Measurements from ENCODE around the gene ATP9A. TPM values are rescaled to one million over a fixed set of nuclear protein-coding genes. Genes with fewer than 3 reads are reported as not detected.

Gene ATP9A
- total and polyA plus RNA-seq, 2 of the 4 experiments (the other 2 are of a cell fraction), result 10.6 to 22.4 TPM

DNA sequence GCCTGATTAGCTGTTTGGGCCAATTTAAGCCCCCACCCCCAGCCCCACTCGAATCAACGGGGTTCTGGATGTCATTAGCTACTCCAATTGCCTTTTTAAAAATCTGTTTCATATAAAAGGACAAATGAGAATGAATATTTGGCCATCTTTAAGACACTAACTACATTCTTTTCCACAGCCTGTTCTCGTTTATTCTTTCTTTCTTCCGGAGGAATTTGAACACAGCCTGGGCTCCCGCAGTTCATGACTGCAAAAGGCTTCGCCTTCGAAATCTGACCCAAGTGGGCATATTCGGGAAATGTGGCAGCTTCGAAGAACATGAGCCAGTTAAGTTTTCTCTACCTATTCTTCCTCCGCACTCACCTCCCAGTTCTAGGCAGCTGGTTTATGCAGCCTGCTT, 176.3 kb downstream of the ATP9A start:
- dilution Hi-C loops (cut with HindIII; ENCODE audit: low sequenced_read_pairs, unreplicated experiment), result loop anchor here (25.0 kb wide), 1 partner anchor 180 kb away; no protein-coding TSS in a partner anchor
- in situ Hi-C loops (cut with MboI; ENCODE audit: low sequenced_read_pairs), result loop anchor here (5.0 to 10.0 kb wide), 2 partner anchors 220 to 607 kb away; no protein-coding TSS in a partner anchor
- no peak overlapping the region for H4K8ac ChIP-seq (ENCODE audit: low read depth in 2 of 2, low read length in 2 of 2)
- ChIA-PET POLR2A (ENCODE audit: unreplicated experiment) (no interaction called here), CTCF (interaction anchor here (0.8 kb wide), 1 partner anchor 604 kb away, joined by 3 read pairs; no protein-coding TSS in a partner anchor)
- no peaks in the 10 kb centered on the region for H3K27me3 ChIP-seq (ENCODE audit: control insufficient read depth, insufficient read depth, low read length)
- intact Hi-C loops (cut with micrococcal nuclease), result no loop called here
- H2BK20ac ChIP-seq (ENCODE audit: low read depth, low read length), result no peak overlapping the region
- no peak overlapping the region for H3K23ac ChIP-seq (ENCODE audit: low read depth, low read length)
- no peak overlapping the region for H3K4me3 ChIP-seq (ENCODE audit: insufficient read depth, low read depth, low read length)
- ATAC-seq (ENCODE audit: low read depth) (no peak), DNase-seq (no peak)
- H2BK5ac ChIP-seq (ENCODE audit: low read depth, low read length, poor library complexity, severe bottlenecking), result no peak overlapping the region
- no peak overlapping the region for H2AK5ac ChIP-seq (ENCODE audit: low read depth, low read length)
- H3K4ac ChIP-seq (ENCODE audit: low read depth, low read length), result no peak overlapping the region
- no peak overlapping the region for H3K56ac ChIP-seq (ENCODE audit: extremely low read depth, insufficient read depth, low read length)
- no peak overlapping the region for H3K18ac ChIP-seq (ENCODE audit: low read depth, low read length)
- H2BK15ac ChIP-seq (ENCODE audit: low read depth, low read length), result no peak overlapping the region
- H4K20me1 ChIP-seq (ENCODE audit: insufficient read depth, low read length), result no peaks in the 10 kb centered on the region
- WGBS, 2 experiments (ENCODE audit: extremely low coverage in 2 of 2, insufficient read length in 1 of 2), result 100% methylated on average over 6 of the region's 10 CpGs; no CpG with 5 or more reads in 1 of the 2 experiments
- H3K79me1 ChIP-seq (ENCODE audit: low read depth in 1 of 2, low read length in 2 of 2), result no peaks in the 10 kb centered on the region
- H2AK9ac ChIP-seq (replicated peaks; ENCODE audit: low read depth, low read length, poor library complexity), result no peak overlapping the region
- no peak overlapping the region for H3K27ac ChIP-seq (ENCODE audit: insufficient read depth, low read length)
- H2BK120ac ChIP-seq (ENCODE audit: low read depth, low read length), result no peak overlapping the region
- H3K14ac ChIP-seq (replicated peaks; ENCODE audit: low read depth, low read length), result no peak overlapping the region
- H3K9me1 ChIP-seq (ENCODE audit: insufficient read depth, low read length), result no peaks in the 10 kb centered on the region
- no peak overlapping the region for H4K5ac ChIP-seq (ENCODE audit: low read depth, low read length)
- no peak overlapping the region for H3K9ac ChIP-seq (ENCODE audit: low read depth, low read length)
- no peak overlapping the region for H3K4me2 ChIP-seq (ENCODE audit: low read depth, low read length)
- TF ChIP-seq SMC3 (IDR thresholded peaks at IDR 0.05; ENCODE audit: low read depth, low read length), result no peak
- BruUV-seq (replicated peaks), result no TSS peak
- H3K4me1 ChIP-seq (ENCODE audit: control insufficient read depth, insufficient read depth, low read length), result no peaks in the 10 kb centered on the region
- H3K9me3 ChIP-seq (ENCODE audit: control insufficient read depth, insufficient read depth, low read length), result no peaks in the 10 kb centered on the region
- H2AFZ ChIP-seq (replicated peaks; ENCODE audit: low read length, poor library complexity), result no peak overlapping the region
- no peak overlapping the region for H4K91ac ChIP-seq (ENCODE audit: insufficient read depth, low read depth, low read length)
- H3K36me3 ChIP-seq (ENCODE audit: control insufficient read depth, insufficient read depth, low read length), result no peaks in the 10 kb centered on the region
